ENCODE data around the gene PROM1.

Gene PROM1

GRCh38 chr4:16110199-16110598, 26.4 kb upstream of the PROM1 start:
- DNase-seq: no peak
- ATAC-seq: no peak

- ATAC-seq (no peak), DNase-seq (no peak)
Observed at GRCh38 chr4:16109256-16109655, 25.4 kb upstream of the PROM1 start.

- ATAC-seq: no peak
- DNase-seq: no peak
Observed at GRCh38 chr4:16106956-16107355, 23.1 kb upstream of the PROM1 start.

GRCh38 chr4:16104520-16104919, 20.7 kb upstream of the PROM1 start:
- DNase-seq: no peak
- ATAC-seq: no peak

- DNase-seq: no peak
- ATAC-seq: no peak
Observed at GRCh38 chr4:16102356-16102755, 18.5 kb upstream of the PROM1 start.

GRCh38 chr4:16100833-16101232, 17.0 kb upstream of the PROM1 start:
- DNase-seq (no peak), ATAC-seq (no peak)

GRCh38 chr4:16092682-16093319, 9.0 kb upstream of the PROM1 start:
- no peak for DNase-seq
- ATAC-seq: no peak

- DNase-seq: no peak
Observed at GRCh38 chr4:16090096-16090705, 6.4 kb upstream of the PROM1 start.

GRCh38 chr4:16089156-16089555, 5.3 kb upstream of the PROM1 start:
- no peak for DNase-seq
- ATAC-seq: no peak

More at GRCh38 chr4:16090096-16090705, 6.4 kb upstream of the PROM1 start:
- ATAC-seq: no peak

- no peak for ATAC-seq
- DNase-seq: no peak
Observed at GRCh38 chr4:16088601-16089000, 4.8 kb upstream of the PROM1 start.

GRCh38 chr4:16085822-16086221, 2.0 kb upstream of the PROM1 start:
- ATAC-seq (no peak), DNase-seq (no peak)

GRCh38 chr4:16082426-16083240, 1.2 kb downstream of the PROM1 start:
- DNase-seq (peak; percentile 43), ATAC-seq (peak; percentile 48)

GRCh38 chr4:16082041-16082425, 1.8 kb downstream of the PROM1 start:
- peak; percentile 47 for ATAC-seq
- DNase-seq: no peak

- ATAC-seq (peak; percentile 26), DNase-seq (no peak)
Observed at GRCh38 chr4:16079046-16079445, 4.8 kb downstream of the PROM1 start.

- no peak for ATAC-seq
- DNase-seq: no peak
Observed at GRCh38 chr4:16078195-16078760, 5.5 kb downstream of the PROM1 start.

GRCh38 chr4:16077786-16078185, 6.0 kb downstream of the PROM1 start:
- DNase-seq (no peak), ATAC-seq (no peak)

GRCh38 chr4:16075975-16076757, 7.7 kb downstream of the PROM1 start:
- no peak for ATAC-seq

GRCh38 chr4:16075061-16075460, 8.8 kb downstream of the PROM1 start:
- ATAC-seq (no peak), DNase-seq (no peak)

More at GRCh38 chr4:16075975-16076757, 7.7 kb downstream of the PROM1 start:
- no peak for DNase-seq

GRCh38 chr4:16072168-16072567, 11.7 kb downstream of the PROM1 start:
- no peak for ATAC-seq

GRCh38 chr4:16070203-16070602, 13.6 kb downstream of the PROM1 start:
- ATAC-seq: no peak

More at GRCh38 chr4:16072168-16072567, 11.7 kb downstream of the PROM1 start:
- DNase-seq: no peak

GRCh38 chr4:16067515-16067914, 16.3 kb downstream of the PROM1 start:
- DNase-seq (no peak), ATAC-seq (no peak)

More at GRCh38 chr4:16070203-16070602, 13.6 kb downstream of the PROM1 start:
- DNase-seq: no peak

GRCh38 chr4:16066586-16067128, 17.2 kb downstream of the PROM1 start:
- DNase-seq: no peak
- no peak for ATAC-seq

All from stimulated activated naive CD8-positive, alpha-beta T cell treated with anti-CD3 and anti-CD28 coated beads, Interleukin-15, Interleukin-2, amounts not matched to agents 100 U/mL and 50 U/mL, for 24 hours (primary cell).